KMS-11 (cell line): Measurements from ENCODE around the gene OR2T5.
A peak's percentile ranks its signal among the peaks of the same experiment; 100 is the strongest.
"Not testable (repeated sequence)": the region's sequence is repeated elsewhere in the genome, so short reads cannot be mapped to it uniquely, and the experiment has no call there.

Experiments used
- H2AFZ ChIP-seq: fragments of 200-600 bp; sonication (generic); 2 replicates; pipeline ENCODE4 v1.6.1; 2016; ENCODE audit warnings: antibody characterized with exemption, mixed run types, low read depth
- H3K27ac ChIP-seq: fragments of 200-600 bp; sonication (generic); 2 replicates; pipeline ENCODE4 v1.6.1; 2016; ENCODE audit warnings: mild to moderate bottlenecking, mixed run types
- H3K27me3 ChIP-seq: fragments of 200-600 bp; sonication (generic); 2 replicates; pipeline ENCODE4 v1.6.1; 2017; ENCODE audit warnings: mild to moderate bottlenecking, low read depth, mixed run types, moderate library complexity; ENCODE audit not compliant: insufficient read depth
- H3K36me3 ChIP-seq: fragments of 200-600 bp; sonication (generic); 2 replicates; pipeline ENCODE4 v1.6.1; 2017; ENCODE audit warnings: mild to moderate bottlenecking, mixed run types; ENCODE audit not compliant: insufficient read depth
- H3K4me1 ChIP-seq: fragments of 200-600 bp; sonication (generic); 2 replicates; pipeline ENCODE4 v1.6.1; 2016; ENCODE audit warnings: mild to moderate bottlenecking, low read depth, mixed run types; ENCODE audit not compliant: poor library complexity, severe bottlenecking
- H3K4me2 ChIP-seq: fragments of 200-600 bp; sonication (generic); 2 replicates; pipeline ENCODE4 v1.7.0; 2016; ENCODE audit warnings: mild to moderate bottlenecking, mixed run types
- H3K4me3 ChIP-seq: fragments of 200-600 bp; sonication (generic); IDR thresholded peaks from 2 replicates; pipeline ENCODE4 v1.6.1; 2017; ENCODE audit warnings: low read depth, low read length, mixed read lengths; ENCODE audit not compliant: insufficient read depth
- H3K79me2 ChIP-seq: fragments of 200-600 bp; sonication (generic); 2 replicates; pipeline ENCODE4 v1.6.1; 2016; ENCODE audit warnings: low read depth, mixed run types; ENCODE audit not compliant: insufficient read depth
- H3K9ac ChIP-seq: fragments of 200-600 bp; sonication (generic); 2 replicates; pipeline ENCODE4 v1.6.1; 2016; ENCODE audit warnings: mild to moderate bottlenecking, mixed run types
- H4K20me1 ChIP-seq: fragments of 200-600 bp; sonication (generic); 2 replicates; pipeline ENCODE4 v1.6.1; 2016; ENCODE audit warnings: mild to moderate bottlenecking, mixed run types; ENCODE audit not compliant: insufficient read depth

OR2T5 gene

GRCh38 chr1:248488289-248488688 lies at the start of gene OR2T5:
OR2T5 (plus strand) TSS chr1:248488589; CDS start chr1:248488589, 0 bp downstream.
- H3K9ac ChIP-seq, H3K4me1 ChIP-seq, H3K4me2 ChIP-seq, H3K4me3 ChIP-seq, H2AFZ ChIP-seq, H4K20me1 ChIP-seq, H3K27ac ChIP-seq, H3K79me2 ChIP-seq, H3K27me3 ChIP-seq, H3K36me3 ChIP-seq: not testable (repeated sequence)

- H2AFZ ChIP-seq, H3K27ac ChIP-seq, H3K36me3 ChIP-seq, H3K79me2 ChIP-seq, H4K20me1 ChIP-seq, H3K27me3 ChIP-seq, H3K9ac ChIP-seq, H3K4me3 ChIP-seq: not testable (repeated sequence)
- Histone ChIP-seq H3K4me1 (peaks cover 24% of the 10 kb centered on the region), H3K4me2 (0 out of 2 replicates have a peak overlapping the region, but pooled peaks have one; percentile 12)
Measured at GRCh38 chr1:248438668-248439067, 49.7 kb upstream of the OR2T5 start.

- not testable (repeated sequence) for H3K27me3 ChIP-seq, H2AFZ ChIP-seq, H3K36me3 ChIP-seq, H3K79me2 ChIP-seq, H3K9ac ChIP-seq, H3K27ac ChIP-seq, H3K4me3 ChIP-seq, H4K20me1 ChIP-seq
- Histone ChIP-seq H3K4me2 (peak overlapping the region; percentile 12; the same call in 1 of the 2 replicates), H3K4me1 (peaks cover 24% of the 10 kb centered on the region)
Measured at GRCh38 chr1:248439283-248439682, 49.1 kb upstream of the OR2T5 start.

GRCh38 chr1:248442500-248443277 lies 45.7 kb upstream of the OR2T5 start:
- not testable (repeated sequence) for H3K36me3 ChIP-seq, H3K9ac ChIP-seq, H3K79me2 ChIP-seq, H3K4me3 ChIP-seq, H3K27me3 ChIP-seq, H4K20me1 ChIP-seq, H2AFZ ChIP-seq, H3K4me2 ChIP-seq, H3K27ac ChIP-seq
- H3K4me1 ChIP-seq: peaks cover 24% of the 10 kb centered on the region

GRCh38 chr1:248444603-248445002 lies 43.8 kb upstream of the OR2T5 start:
- H3K27me3 ChIP-seq, H3K4me3 ChIP-seq, H3K36me3 ChIP-seq, H3K9ac ChIP-seq, H2AFZ ChIP-seq, H4K20me1 ChIP-seq, H3K79me2 ChIP-seq, H3K4me2 ChIP-seq, H3K27ac ChIP-seq: not testable (repeated sequence)
- H3K4me1 ChIP-seq: peaks cover 10% of the 10 kb centered on the region

- H3K9ac ChIP-seq, H3K4me2 ChIP-seq, H3K79me2 ChIP-seq, H3K4me3 ChIP-seq, H3K36me3 ChIP-seq, H4K20me1 ChIP-seq, H3K27ac ChIP-seq, H2AFZ ChIP-seq, H3K4me1 ChIP-seq, H3K27me3 ChIP-seq: not testable (repeated sequence)
Measured at GRCh38 chr1:248445399-248445798, 43.0 kb upstream of the OR2T5 start, which contains the start of gene OR2T2. OR2T2 (plus strand) TSS chr1:248445637; CDS start chr1:248452798, 7,161 bp downstream.

- H4K20me1 ChIP-seq, H3K27me3 ChIP-seq, H3K79me2 ChIP-seq, H3K36me3 ChIP-seq, H2AFZ ChIP-seq, H3K4me2 ChIP-seq, H3K27ac ChIP-seq, H3K4me3 ChIP-seq, H3K9ac ChIP-seq, H3K4me1 ChIP-seq: not testable (repeated sequence)
Measured at GRCh38 chr1:248448409-248449074, 39.8 kb upstream of the OR2T5 start.

GRCh38 chr1:248449821-248450465 lies 38.4 kb upstream of the OR2T5 start:
- H3K36me3 ChIP-seq, H2AFZ ChIP-seq, H3K4me3 ChIP-seq, H3K4me1 ChIP-seq, H3K27ac ChIP-seq, H3K9ac ChIP-seq, H3K27me3 ChIP-seq, H3K4me2 ChIP-seq, H3K79me2 ChIP-seq, H4K20me1 ChIP-seq: not testable (repeated sequence)

- H3K9ac ChIP-seq, H2AFZ ChIP-seq, H3K36me3 ChIP-seq, H3K4me1 ChIP-seq, H3K4me3 ChIP-seq, H3K27ac ChIP-seq, H3K27me3 ChIP-seq, H3K79me2 ChIP-seq, H3K4me2 ChIP-seq, H4K20me1 ChIP-seq: not testable (repeated sequence)
Measured at GRCh38 chr1:248450466-248451145, 37.8 kb upstream of the OR2T5 start.
